Loucy (cell line): ENCODE results near the gene SLC22A9.

Experiments
- H2AFZ ChIP-seq: fragments of 200-600 bp; sonication (generic); 2 replicates; pipeline ENCODE4 v1.6.0; 2016; ENCODE audit warnings: antibody characterized with exemption, mild to moderate bottlenecking, low read length, moderate library complexity
- H3F3A ChIP-seq: fragments of 200-600 bp; 2 replicates; pipeline ENCODE4 v1.6.0; 2016; ENCODE audit warnings: antibody characterized with exemption, low read depth, mild to moderate bottlenecking
- H3K27me3 ChIP-seq: fragments of 200-600 bp; sonication (generic); 2 replicates; pipeline ENCODE4 v1.6.1; 2014; ENCODE audit warnings: low read length, mild to moderate bottlenecking; ENCODE audit not compliant: insufficient read depth, poor library complexity, severe bottlenecking
- H3K36me3 ChIP-seq: fragments of 200-600 bp; sonication (generic); 2 replicates; pipeline ENCODE4 v1.6.1; 2016; ENCODE audit warnings: low read length; ENCODE audit not compliant: insufficient read depth
- H3K4me1 ChIP-seq: fragments of 200-600 bp; sonication (generic); 2 replicates; pipeline ENCODE4 v1.5.1; 2014; ENCODE audit warnings: low read length, mild to moderate bottlenecking; ENCODE audit not compliant: insufficient read depth, poor library complexity, severe bottlenecking
- H3K4me2 ChIP-seq: fragments of 200-600 bp; sonication (generic); 2 replicates; pipeline ENCODE4 v1.6.0; 2014; ENCODE audit warnings: antibody characterized with exemption, low read length, low read depth, mild to moderate bottlenecking; ENCODE audit not compliant: poor library complexity, severe bottlenecking
- H3K4me3 ChIP-seq: fragments of 200-600 bp; sonication (generic); 2 replicates; pipeline ENCODE4 v1.5.1; 2014; ENCODE audit warnings: low read length, mild to moderate bottlenecking, mixed read lengths; ENCODE audit not compliant: poor library complexity, severe bottlenecking
- H3K79me2 ChIP-seq: fragments of 200-600 bp; sonication (generic); 2 replicates; pipeline ENCODE4 v1.6.1; 2014; ENCODE audit warnings: low read length; ENCODE audit not compliant: insufficient read depth
- H3K9ac ChIP-seq: fragments of 200-600 bp; sonication (generic); 2 replicates; pipeline ENCODE4 v1.6.0; 2014; ENCODE audit warnings: mild to moderate bottlenecking, low read depth, low read length, moderate library complexity; ENCODE audit not compliant: poor library complexity, severe bottlenecking
- H3K9me2 ChIP-seq: fragments of 200-600 bp; sonication (generic); replicated peaks from 2 replicates; pipeline ENCODE4 v1.6.1; 2016; ENCODE audit warnings: low read depth, low read length, mixed read lengths
- H3K9me3 ChIP-seq: fragments of 200-600 bp; sonication (generic); 2 replicates; pipeline ENCODE4 v1.6.1; 2014; ENCODE audit warnings: mild to moderate bottlenecking, antibody characterized with exemption, low read length, low read depth; ENCODE audit not compliant: insufficient read depth
- H4K20me1 ChIP-seq: fragments of 200-600 bp; sonication (generic); 2 replicates; pipeline ENCODE4 v1.6.0; 2014; ENCODE audit warnings: antibody characterized with exemption, low read length, mild to moderate bottlenecking; ENCODE audit not compliant: insufficient read depth, poor library complexity, severe bottlenecking
- EZH2phosphoT487 ChIP-seq: fragments of 200-600 bp; IDR thresholded peaks from 2 replicates; pipeline ENCODE4 v1.6.1; 2018; ENCODE audit warnings: antibody characterized with exemption, mild to moderate bottlenecking, moderate library complexity, borderline replicate concordance
- TF ChIP-seq, protein P1 (sequence below): fragments of 200-600 bp; sonication (generic); conservative IDR thresholded peaks from 2 replicates; pipeline ENCODE4 v1.5.1; 2014; ENCODE audit warnings: mild to moderate bottlenecking, antibody characterized with exemption, low read length

SLC22A9 gene

DNA sequence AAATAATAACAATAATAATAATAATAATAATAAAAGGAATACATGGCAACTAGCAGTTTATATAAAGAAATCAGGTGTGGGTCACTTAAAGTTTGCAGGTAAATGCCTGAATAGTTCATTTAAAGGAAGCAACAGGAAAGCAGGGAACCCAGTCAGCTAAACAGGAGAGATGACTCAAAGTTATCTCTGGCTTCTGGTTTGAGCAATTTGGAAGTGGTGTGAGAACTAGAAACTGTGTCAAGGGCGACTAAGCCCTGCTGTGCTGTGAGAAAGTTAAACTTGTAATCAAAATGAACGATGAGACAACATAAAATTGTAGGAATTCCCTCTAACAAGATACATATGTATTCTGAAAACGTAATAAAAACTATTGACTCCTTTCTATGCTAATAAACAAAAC is 35.5 kb downstream of the SLC22A9 start:
- no peaks in the 10 kb centered on the region for H3K9me3 ChIP-seq
- H3K9ac ChIP-seq = no peak overlapping the region
- no peak overlapping the region for H3K4me2 ChIP-seq
- no peaks in the 10 kb centered on the region for H3K9me2 ChIP-seq
- H3K4me3 ChIP-seq = no peak overlapping the region
- H3F3A ChIP-seq = no peaks in the 10 kb centered on the region
- no peaks in the 10 kb centered on the region for H3K4me1 ChIP-seq
- TF ChIP-seq, protein P1, sequence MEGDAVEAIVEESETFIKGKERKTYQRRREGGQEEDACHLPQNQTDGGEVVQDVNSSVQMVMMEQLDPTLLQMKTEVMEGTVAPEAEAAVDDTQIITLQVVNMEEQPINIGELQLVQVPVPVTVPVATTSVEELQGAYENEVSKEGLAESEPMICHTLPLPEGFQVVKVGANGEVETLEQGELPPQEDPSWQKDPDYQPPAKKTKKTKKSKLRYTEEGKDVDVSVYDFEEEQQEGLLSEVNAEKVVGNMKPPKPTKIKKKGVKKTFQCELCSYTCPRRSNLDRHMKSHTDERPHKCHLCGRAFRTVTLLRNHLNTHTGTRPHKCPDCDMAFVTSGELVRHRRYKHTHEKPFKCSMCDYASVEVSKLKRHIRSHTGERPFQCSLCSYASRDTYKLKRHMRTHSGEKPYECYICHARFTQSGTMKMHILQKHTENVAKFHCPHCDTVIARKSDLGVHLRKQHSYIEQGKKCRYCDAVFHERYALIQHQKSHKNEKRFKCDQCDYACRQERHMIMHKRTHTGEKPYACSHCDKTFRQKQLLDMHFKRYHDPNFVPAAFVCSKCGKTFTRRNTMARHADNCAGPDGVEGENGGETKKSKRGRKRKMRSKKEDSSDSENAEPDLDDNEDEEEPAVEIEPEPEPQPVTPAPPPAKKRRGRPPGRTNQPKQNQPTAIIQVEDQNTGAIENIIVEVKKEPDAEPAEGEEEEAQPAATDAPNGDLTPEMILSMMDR = no peak
- no peak for TF ChIP-seq EZH2phosphoT487
- H2AFZ ChIP-seq = no peak overlapping the region
- no peaks in the 10 kb centered on the region for H3K27me3 ChIP-seq
- no peaks in the 10 kb centered on the region for H3K36me3 ChIP-seq
- H3K79me2 ChIP-seq = no peaks in the 10 kb centered on the region
- H4K20me1 ChIP-seq = no peaks in the 10 kb centered on the region

- Histone ChIP-seq H2AFZ (no peak overlapping the region), H3K9me2 (no peaks in the 10 kb centered on the region), H4K20me1 (no peaks in the 10 kb centered on the region), H3F3A (no peaks in the 10 kb centered on the region), H3K9ac (no peak overlapping the region), H3K79me2 (no peaks in the 10 kb centered on the region), H3K27me3 (no peaks in the 10 kb centered on the region), H3K4me2 (no peak overlapping the region), H3K9me3 (no peaks in the 10 kb centered on the region), H3K4me1 (no peaks in the 10 kb centered on the region), H3K4me3 (no peak overlapping the region), H3K36me3 (no peaks in the 10 kb centered on the region)
- no peak for TF ChIP-seq EZH2phosphoT487
- TF ChIP-seq, protein P1 = no peak
Measured at GRCh38 chr11:63406458-63406857, 36.9 kb downstream of the SLC22A9 start.

DNA sequence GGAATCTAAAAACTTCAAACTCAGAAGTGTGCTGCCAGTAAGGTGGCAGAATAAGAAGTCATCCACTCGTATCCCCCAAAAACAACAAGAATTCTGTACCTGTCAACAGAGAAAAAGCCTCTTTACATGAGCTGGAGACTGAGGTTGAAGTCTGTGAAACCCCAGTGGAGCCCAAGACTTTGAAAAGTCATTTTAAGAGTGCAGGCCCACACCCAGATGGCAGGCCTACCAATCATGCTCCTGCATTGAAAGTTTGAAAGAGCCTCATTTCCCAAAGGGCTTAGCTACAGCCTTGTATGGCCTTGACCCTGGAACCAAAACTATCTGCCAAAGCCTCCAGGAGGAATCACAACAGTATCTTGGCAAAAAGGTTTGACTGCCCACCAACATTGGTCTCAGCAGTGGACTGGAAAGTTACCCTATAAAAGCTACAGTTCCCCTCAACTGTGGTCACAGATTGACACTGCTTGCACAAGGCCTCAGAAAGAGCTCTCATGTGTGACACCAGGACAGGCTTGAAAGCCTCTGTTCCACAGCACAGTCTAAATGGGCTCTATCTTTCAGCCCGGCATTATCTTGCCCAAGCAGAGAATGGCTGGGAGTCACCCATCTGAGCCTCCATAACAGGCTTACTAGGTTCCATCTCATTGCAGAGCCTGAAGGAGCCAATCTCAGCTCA is 47.7 kb downstream of the SLC22A9 start:
- H3K27me3 ChIP-seq = no peaks in the 10 kb centered on the region
- TF ChIP-seq, protein P1 = no peak
- no peak for TF ChIP-seq EZH2phosphoT487
- H4K20me1 ChIP-seq = no peaks in the 10 kb centered on the region
- no peak overlapping the region for H2AFZ ChIP-seq
- no peak overlapping the region for H3K4me2 ChIP-seq
- H3K4me1 ChIP-seq = no peaks in the 10 kb centered on the region
- no peaks in the 10 kb centered on the region for H3K9me2 ChIP-seq
- H3K79me2 ChIP-seq = no peaks in the 10 kb centered on the region
- no peak overlapping the region for H3K9ac ChIP-seq
- no peaks in the 10 kb centered on the region for H3K9me3 ChIP-seq
- H3K36me3 ChIP-seq = no peaks in the 10 kb centered on the region
- H3K4me3 ChIP-seq = no peak overlapping the region
- no peaks in the 10 kb centered on the region for H3F3A ChIP-seq
